C4-2B (cell line): ENCODE data around the gene KRT80.

ENCODE experiments used
- ZFX ChIP-seq: fragments of 450-650 bp; IDR thresholded peaks from 2 replicates; pipeline ENCODE4 v1.6.1; 2017
- TF ChIP-seq, protein P1 (sequence below): fragments of 450-650 bp; conservative IDR thresholded peaks from 2 replicates; pipeline ENCODE4 v1.5.1; 2017; ENCODE audit warnings: mild to moderate bottlenecking

- TF ChIP-seq, protein P1, sequence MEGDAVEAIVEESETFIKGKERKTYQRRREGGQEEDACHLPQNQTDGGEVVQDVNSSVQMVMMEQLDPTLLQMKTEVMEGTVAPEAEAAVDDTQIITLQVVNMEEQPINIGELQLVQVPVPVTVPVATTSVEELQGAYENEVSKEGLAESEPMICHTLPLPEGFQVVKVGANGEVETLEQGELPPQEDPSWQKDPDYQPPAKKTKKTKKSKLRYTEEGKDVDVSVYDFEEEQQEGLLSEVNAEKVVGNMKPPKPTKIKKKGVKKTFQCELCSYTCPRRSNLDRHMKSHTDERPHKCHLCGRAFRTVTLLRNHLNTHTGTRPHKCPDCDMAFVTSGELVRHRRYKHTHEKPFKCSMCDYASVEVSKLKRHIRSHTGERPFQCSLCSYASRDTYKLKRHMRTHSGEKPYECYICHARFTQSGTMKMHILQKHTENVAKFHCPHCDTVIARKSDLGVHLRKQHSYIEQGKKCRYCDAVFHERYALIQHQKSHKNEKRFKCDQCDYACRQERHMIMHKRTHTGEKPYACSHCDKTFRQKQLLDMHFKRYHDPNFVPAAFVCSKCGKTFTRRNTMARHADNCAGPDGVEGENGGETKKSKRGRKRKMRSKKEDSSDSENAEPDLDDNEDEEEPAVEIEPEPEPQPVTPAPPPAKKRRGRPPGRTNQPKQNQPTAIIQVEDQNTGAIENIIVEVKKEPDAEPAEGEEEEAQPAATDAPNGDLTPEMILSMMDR: no peak
- TF ChIP-seq ZFX: no peak
These were observed 52.7 kb downstream of the KRT80 start for GRCh38 chr12:52139147-52139546.
